ENCODE results near the gene TSPAN5. TPM values are rescaled to one million over a fixed set of nuclear protein-coding genes. Genes with fewer than 3 reads are reported as not detected.

TSPAN5 gene
- total and polyA plus RNA-seq, 9 of the 15 experiments (the other 6 are each of a cell fraction or from before 2014, with no cell fraction given): 0.58 to 6.6 (median 0.73) TPM

DNA sequence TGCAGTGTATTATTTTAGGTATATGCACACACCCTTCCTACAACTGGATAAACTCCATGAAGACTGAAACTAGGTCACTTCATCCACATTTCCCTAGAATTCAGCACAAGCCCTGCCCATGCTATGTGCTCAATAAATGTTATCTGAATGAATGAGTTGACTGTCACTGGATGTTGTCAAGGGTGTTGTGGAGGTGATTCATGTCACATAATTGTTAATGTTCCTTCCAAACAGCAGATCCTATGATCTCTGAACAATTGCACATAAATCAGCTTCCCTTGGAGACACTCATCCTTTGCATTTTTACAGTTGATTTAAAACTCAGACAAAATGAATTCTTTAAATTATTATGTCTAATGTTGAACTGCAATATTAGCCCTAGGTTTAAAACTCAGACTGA lies 154.7 kb downstream of the TSPAN5 start:
- FAIRE-seq: no peak
- no peak overlapping the region for H3K4me2 ChIP-seq (ENCODE audit: insufficient read depth, low read length)
- peaks cover 0 to 8% of the 10 kb centered on the region in 2 experiments; a peak in 1 of 5 replicates for H3K27me3 ChIP-seq (ENCODE audit: control insufficient read depth in 2 of 2, insufficient read depth in 2 of 2, low read length in 2 of 2)
- no peak overlapping the region for H2AFZ ChIP-seq (ENCODE audit: low read depth, low read length)
- no peaks in the 10 kb centered on the region for H4K20me1 ChIP-seq (replicated peaks; ENCODE audit: control insufficient read depth, insufficient read depth, low read length)
- no peaks in the 10 kb centered on the region for H3K36me3 ChIP-seq (ENCODE audit: control insufficient read depth, insufficient read depth, low read length)
- no peak overlapping the region for H3K27ac ChIP-seq (ENCODE audit: extremely low read depth, low read depth, low read length)
- intact Hi-C loops (cut with micrococcal nuclease) (no loop called here), in situ Hi-C loops (cut with MboI) (no loop called here)
- ChIA-PET POLR2A (no interaction called here), CTCF (ENCODE audit: low intra/inter-chr PET ratio) (no interaction called here)
- no peaks in the 10 kb centered on the region for H3K4me1 ChIP-seq (replicated peaks in 1 of 2; ENCODE audit: control insufficient read depth in 2 of 2, insufficient read depth in 2 of 2, low read length in 2 of 2)
- H3K79me2 ChIP-seq (ENCODE audit: control insufficient read depth, insufficient read depth, low read length): no peaks in the 10 kb centered on the region
- no peak for ATAC-seq
- DNase-seq (ENCODE audit: extremely low read depth in 1 of 4, low spot score in 3 of 4): no peak
- no peak overlapping the region for H3K4me3 ChIP-seq
- H3K9ac ChIP-seq (ENCODE audit: insufficient read depth in 1 of 2, low read depth in 2 of 2, low read length in 2 of 2): no peak overlapping the region
- no peaks in the 10 kb centered on the region for H3K9me1 ChIP-seq (ENCODE audit: control insufficient read depth, insufficient read depth, low read length)
- no peaks in the 10 kb centered on the region for H3K9me3 ChIP-seq (replicated peaks; ENCODE audit: control insufficient read depth, insufficient read depth, low read depth, low read length)
- no TSS peak for BruUV-seq (replicated peaks)
- TF ChIP-seq, protein P1, sequence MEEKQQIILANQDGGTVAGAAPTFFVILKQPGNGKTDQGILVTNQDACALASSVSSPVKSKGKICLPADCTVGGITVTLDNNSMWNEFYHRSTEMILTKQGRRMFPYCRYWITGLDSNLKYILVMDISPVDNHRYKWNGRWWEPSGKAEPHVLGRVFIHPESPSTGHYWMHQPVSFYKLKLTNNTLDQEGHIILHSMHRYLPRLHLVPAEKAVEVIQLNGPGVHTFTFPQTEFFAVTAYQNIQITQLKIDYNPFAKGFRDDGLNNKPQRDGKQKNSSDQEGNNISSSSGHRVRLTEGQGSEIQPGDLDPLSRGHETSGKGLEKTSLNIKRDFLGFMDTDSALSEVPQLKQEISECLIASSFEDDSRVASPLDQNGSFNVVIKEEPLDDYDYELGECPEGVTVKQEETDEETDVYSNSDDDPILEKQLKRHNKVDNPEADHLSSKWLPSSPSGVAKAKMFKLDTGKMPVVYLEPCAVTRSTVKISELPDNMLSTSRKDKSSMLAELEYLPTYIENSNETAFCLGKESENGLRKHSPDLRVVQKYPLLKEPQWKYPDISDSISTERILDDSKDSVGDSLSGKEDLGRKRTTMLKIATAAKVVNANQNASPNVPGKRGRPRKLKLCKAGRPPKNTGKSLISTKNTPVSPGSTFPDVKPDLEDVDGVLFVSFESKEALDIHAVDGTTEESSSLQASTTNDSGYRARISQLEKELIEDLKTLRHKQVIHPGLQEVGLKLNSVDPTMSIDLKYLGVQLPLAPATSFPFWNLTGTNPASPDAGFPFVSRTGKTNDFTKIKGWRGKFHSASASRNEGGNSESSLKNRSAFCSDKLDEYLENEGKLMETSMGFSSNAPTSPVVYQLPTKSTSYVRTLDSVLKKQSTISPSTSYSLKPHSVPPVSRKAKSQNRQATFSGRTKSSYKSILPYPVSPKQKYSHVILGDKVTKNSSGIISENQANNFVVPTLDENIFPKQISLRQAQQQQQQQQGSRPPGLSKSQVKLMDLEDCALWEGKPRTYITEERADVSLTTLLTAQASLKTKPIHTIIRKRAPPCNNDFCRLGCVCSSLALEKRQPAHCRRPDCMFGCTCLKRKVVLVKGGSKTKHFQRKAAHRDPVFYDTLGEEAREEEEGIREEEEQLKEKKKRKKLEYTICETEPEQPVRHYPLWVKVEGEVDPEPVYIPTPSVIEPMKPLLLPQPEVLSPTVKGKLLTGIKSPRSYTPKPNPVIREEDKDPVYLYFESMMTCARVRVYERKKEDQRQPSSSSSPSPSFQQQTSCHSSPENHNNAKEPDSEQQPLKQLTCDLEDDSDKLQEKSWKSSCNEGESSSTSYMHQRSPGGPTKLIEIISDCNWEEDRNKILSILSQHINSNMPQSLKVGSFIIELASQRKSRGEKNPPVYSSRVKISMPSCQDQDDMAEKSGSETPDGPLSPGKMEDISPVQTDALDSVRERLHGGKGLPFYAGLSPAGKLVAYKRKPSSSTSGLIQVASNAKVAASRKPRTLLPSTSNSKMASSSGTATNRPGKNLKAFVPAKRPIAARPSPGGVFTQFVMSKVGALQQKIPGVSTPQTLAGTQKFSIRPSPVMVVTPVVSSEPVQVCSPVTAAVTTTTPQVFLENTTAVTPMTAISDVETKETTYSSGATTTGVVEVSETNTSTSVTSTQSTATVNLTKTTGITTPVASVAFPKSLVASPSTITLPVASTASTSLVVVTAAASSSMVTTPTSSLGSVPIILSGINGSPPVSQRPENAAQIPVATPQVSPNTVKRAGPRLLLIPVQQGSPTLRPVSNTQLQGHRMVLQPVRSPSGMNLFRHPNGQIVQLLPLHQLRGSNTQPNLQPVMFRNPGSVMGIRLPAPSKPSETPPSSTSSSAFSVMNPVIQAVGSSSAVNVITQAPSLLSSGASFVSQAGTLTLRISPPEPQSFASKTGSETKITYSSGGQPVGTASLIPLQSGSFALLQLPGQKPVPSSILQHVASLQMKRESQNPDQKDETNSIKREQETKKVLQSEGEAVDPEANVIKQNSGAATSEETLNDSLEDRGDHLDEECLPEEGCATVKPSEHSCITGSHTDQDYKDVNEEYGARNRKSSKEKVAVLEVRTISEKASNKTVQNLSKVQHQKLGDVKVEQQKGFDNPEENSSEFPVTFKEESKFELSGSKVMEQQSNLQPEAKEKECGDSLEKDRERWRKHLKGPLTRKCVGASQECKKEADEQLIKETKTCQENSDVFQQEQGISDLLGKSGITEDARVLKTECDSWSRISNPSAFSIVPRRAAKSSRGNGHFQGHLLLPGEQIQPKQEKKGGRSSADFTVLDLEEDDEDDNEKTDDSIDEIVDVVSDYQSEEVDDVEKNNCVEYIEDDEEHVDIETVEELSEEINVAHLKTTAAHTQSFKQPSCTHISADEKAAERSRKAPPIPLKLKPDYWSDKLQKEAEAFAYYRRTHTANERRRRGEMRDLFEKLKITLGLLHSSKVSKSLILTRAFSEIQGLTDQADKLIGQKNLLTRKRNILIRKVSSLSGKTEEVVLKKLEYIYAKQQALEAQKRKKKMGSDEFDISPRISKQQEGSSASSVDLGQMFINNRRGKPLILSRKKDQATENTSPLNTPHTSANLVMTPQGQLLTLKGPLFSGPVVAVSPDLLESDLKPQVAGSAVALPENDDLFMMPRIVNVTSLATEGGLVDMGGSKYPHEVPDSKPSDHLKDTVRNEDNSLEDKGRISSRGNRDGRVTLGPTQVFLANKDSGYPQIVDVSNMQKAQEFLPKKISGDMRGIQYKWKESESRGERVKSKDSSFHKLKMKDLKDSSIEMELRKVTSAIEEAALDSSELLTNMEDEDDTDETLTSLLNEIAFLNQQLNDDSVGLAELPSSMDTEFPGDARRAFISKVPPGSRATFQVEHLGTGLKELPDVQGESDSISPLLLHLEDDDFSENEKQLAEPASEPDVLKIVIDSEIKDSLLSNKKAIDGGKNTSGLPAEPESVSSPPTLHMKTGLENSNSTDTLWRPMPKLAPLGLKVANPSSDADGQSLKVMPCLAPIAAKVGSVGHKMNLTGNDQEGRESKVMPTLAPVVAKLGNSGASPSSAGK (IDR thresholded peaks at IDR 0.05): no peak
- no peak for TF ChIP-seq RBM15 (IDR thresholded peaks at IDR 0.05; ENCODE audit: insufficient read depth, low read length)
- no peak for TF ChIP-seq EGR1 (conservative IDR thresholded peaks at IDR 0.05)
- no peak for TF ChIP-seq XRCC4 (IDR thresholded peaks at IDR 0.05; ENCODE audit: extremely low read depth, insufficient read depth, insufficient read length)
- no peak for TF ChIP-seq ZNF165 (CRISPR knock-in tag; IDR thresholded peaks at IDR 0.05; ENCODE audit: borderline replicate concordance)
- no peak for TF ChIP-seq NRF1 (conservative IDR thresholded peaks at IDR 0.05 in 1 of 2, IDR thresholded peaks at IDR 0.05 in 1 of 2)
- no peak for TF ChIP-seq ZBTB12 (CRISPR knock-in tag; IDR thresholded peaks at IDR 0.05)
- no peak for TF ChIP-seq E2F3 (CRISPR knock-in tag; IDR thresholded peaks at IDR 0.05)
- no peak for TF ChIP-seq NONO (IDR thresholded peaks at IDR 0.05; ENCODE audit: low read depth in 2 of 2, low read length in 1 of 2)
- no peak for TF ChIP-seq ADNP (tag; IDR thresholded peaks at IDR 0.05)
- TF ChIP-seq SMARCE1 (IDR thresholded peaks at IDR 0.05): no peak

All from K562 (cell line).